K562 (cell line): ENCODE measurements around the gene P4HB. TPM values are rescaled to one million over a fixed set of nuclear protein-coding genes. Genes with fewer than 3 reads are reported as not detected.

Experiments used
- CTBP1 ChIP-seq: fragments of 450-650 bp; IDR thresholded peaks from 2 replicates; pipeline ENCODE4 v1.6.1; 2016; ENCODE audit warnings: borderline replicate concordance
- FOXA3 ChIP-seq, 2 experiments: fragments of 450-650 bp in 1 of 2; sonication (generic) in 1 of 2; formaldehyde crosslinking; IDR thresholded peaks in 1 of 2; conservative IDR thresholded peaks in 1 of 2; 2 replicates each; pipeline versions ENCODE4 v1.4.0 to v1.8.0; 2020 to 2022; ENCODE audit warnings: mild to moderate bottlenecking in 2 of 2, missing genetic modification reagents in 1 of 2
- GMEB1 ChIP-seq: fragments of 250-450 bp; sonication (Bioruptor Pico); IDR thresholded peaks from 2 replicates; pipeline ENCODE4 v1.4.0; 2020; ENCODE audit warnings: mild to moderate bottlenecking
- HDAC6 ChIP-seq: IDR thresholded peaks from 2 replicates; pipeline ENCODE4 v1.6.1; 2012; ENCODE audit warnings: low read depth, mild to moderate bottlenecking, control low read depth, inconsistent platforms, low read length, moderate library complexity
- MAZ ChIP-seq, 2 experiments: fragments of 450-650 bp in 1 of 2; sonication (generic) in 1 of 2; formaldehyde crosslinking; IDR thresholded peaks in 1 of 2; conservative IDR thresholded peaks in 1 of 2; 2 replicates each; pipeline versions ENCODE4 v1.4.0 to v1.5.0; 2020; ENCODE audit warnings: mild to moderate bottlenecking in 1 of 2, missing genetic modification reagents in 1 of 2
- NR2C2 ChIP-seq, 2 experiments: fragments of 200-800 bp in 1 of 2; sonication (Bioruptor generic) in 1 of 2; sonication (generic) in 1 of 2; formaldehyde crosslinking in 1 of 2; IDR thresholded peaks; 2 replicates each; pipeline versions ENCODE4 v1.6.1 to v1.8.0; 2016 to 2022; ENCODE audit warnings: mild to moderate bottlenecking in 1 of 2, missing compliant biosample characterization in 1 of 2, missing genetic modification characterization in 1 of 2, missing genetic modification reagents in 1 of 2
- SMC3 ChIP-seq: conservative IDR thresholded peaks from 2 replicates; pipeline ENCODE4 v1.6.1; 2011; ENCODE audit warnings: low read depth, low read length, improper control_type of control experiment; ENCODE audit not compliant: insufficient read depth
- SREBF2 ChIP-seq: sonication (generic); formaldehyde crosslinking; IDR thresholded peaks from 2 replicates; pipeline ENCODE4 v1.4.0; 2020; ENCODE audit warnings: mild to moderate bottlenecking, missing genetic modification reagents
- STAT6 ChIP-seq: sonication (generic); formaldehyde crosslinking; IDR thresholded peaks from 2 replicates; pipeline ENCODE4 v1.8.1; 2023; ENCODE audit warnings: mild to moderate bottlenecking, missing genetic modification reagents
- TAF9B ChIP-seq: fragments of 450-650 bp; IDR thresholded peaks from 2 replicates; pipeline ENCODE4 v1.6.1; 2018; ENCODE audit warnings: mild to moderate bottlenecking; ENCODE audit not compliant: partially characterized antibody
- THRB ChIP-seq: fragments of 450-650 bp; formaldehyde crosslinking; conservative IDR thresholded peaks from 2 replicates; pipeline ENCODE4 v1.4.0; 2022; ENCODE audit warnings: mild to moderate bottlenecking, missing genetic modification characterization
- ZKSCAN1 ChIP-seq: fragments of 150-350 bp; IDR thresholded peaks from 2 replicates; pipeline ENCODE4 v1.6.1; 2016; ENCODE audit warnings: low read depth, low read length
- ZNF551 ChIP-seq: fragments of 250-450 bp; sonication (Bioruptor Pico); IDR thresholded peaks from 2 replicates; pipeline ENCODE4 v1.5.0; 2021; ENCODE audit warnings: mild to moderate bottlenecking, moderate library complexity
- ZNF609 ChIP-seq: sonication (generic); formaldehyde crosslinking; IDR thresholded peaks from 2 replicates; pipeline ENCODE4 v1.8.1; 2023; ENCODE audit warnings: missing genetic modification reagents, mild to moderate bottlenecking, borderline replicate concordance
- polyA plus RNA-seq, 8 experiments: library from polyadenylated mRNA; depleted of rRNA in 4 of 8; stranded (reverse) in 5 of 8; unstranded in 3 of 8; fragments of >200 nt; fragmentation: Nextera tagmentation in 2 of 8; fragmentation: Illumina TruSeq in 1 of 8; extraction: Ambion mirVana in 2 of 8; extraction: Trizol in 1 of 8; gene quantifications; 2 replicates each; pipeline versions ENCODE4 v1.2.1 to v1.2.3, GENCODE V29; 2011 to 2014; ENCODE audit warnings: inconsistent platforms in 1 of 8, missing spikeins in 1 of 8
- total RNA-seq, 7 experiments: library from RNA; depleted of rRNA in 6 of 7; stranded (reverse); fragments of >200 nt in 6 of 7; fragmentation: Illumina TruSeq in 2 of 7; extraction: Trizol in 2 of 7; gene quantifications; 2 replicates each; pipeline versions ENCODE4 v1.2.1 to v1.2.3, GENCODE V29; 2011 to 2021; ENCODE audit warnings: low replicate concordance in 1 of 7

P4HB gene
- total and polyA plus RNA-seq, 9 of the 15 experiments (the other 6 are each of a cell fraction or from before 2014, with no cell fraction given), result 4.4 to 645 (median 325) TPM

- TF ChIP-seq GMEB1 (CRISPR knock-in tag), result peak; percentile 57
- TF ChIP-seq ZNF609, result no peak
- no peak for TF ChIP-seq ZNF551
- peak; percentile 49 to 92 for TF ChIP-seq MAZ (CRISPR knock-in tag; conservative IDR thresholded peaks at IDR 0.05 in 1 of 2, IDR thresholded peaks at IDR 0.05 in 1 of 2)
- 0 out of 2 replicates have a peak, but pooled peaks have one; percentile 69 for TF ChIP-seq STAT6 (CRISPR knock-in tag)
- no peak for TF ChIP-seq TAF9B
- TF ChIP-seq CTBP1, result no peak; the same call in none of the 2 replicates
- no peak for TF ChIP-seq ZKSCAN1
- no peak for TF ChIP-seq HDAC6
- TF ChIP-seq SMC3, result no peak
- peak in 1 of 2 experiments; percentile 87; a peak in 2 of 4 replicates for TF ChIP-seq FOXA3 (CRISPR knock-in tag; conservative IDR thresholded peaks at IDR 0.05 in 1 of 2, IDR thresholded peaks at IDR 0.05 in 1 of 2)
- TF ChIP-seq THRB, result no peak
- TF ChIP-seq SREBF2 (CRISPR knock-in tag), result no peak
- TF ChIP-seq NR2C2 (CRISPR knock-in tag; IDR thresholded peaks at IDR 0.05), result peak; percentile 71; the same call in 1 of the 2 replicates
- peak; percentile 94 for TF ChIP-seq NR2C2 (tag; IDR thresholded peaks at IDR 0.05)
Measured at GRCh38 chr17:81871387-81872230, 11.3 kb upstream of the P4HB start (continued).
